ENCODE data around the gene AMER1. TPM values are rescaled to one million over a fixed set of nuclear protein-coding genes. Genes with fewer than 3 reads are reported as not detected.

AMER1 gene
- total RNA-seq, 1 experiment from 2014 or later, result 3.9 TPM

DNA sequence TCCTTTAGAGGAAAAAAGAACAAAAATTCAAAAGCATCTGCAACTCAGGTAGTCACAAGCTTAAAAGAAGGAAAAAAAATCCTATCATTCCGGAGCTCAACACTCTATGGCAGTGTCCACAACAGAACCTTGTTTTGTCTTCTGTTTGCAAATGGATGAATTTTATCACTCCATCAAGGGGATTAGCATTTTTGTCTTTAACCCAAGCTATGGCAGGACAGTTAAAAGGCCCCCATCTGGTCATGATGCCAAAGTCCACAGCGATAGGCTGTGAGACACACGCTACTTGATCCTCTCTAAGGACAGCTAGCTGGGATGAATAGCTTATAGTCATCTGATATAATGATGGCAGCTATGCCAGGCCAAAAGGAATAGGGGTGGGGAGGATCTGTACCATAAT lies 16.6 kb downstream of the AMER1 start:
- CTCF ChIA-PET, result no interaction called here
- POLR2A ChIA-PET (ENCODE audit: unreplicated experiment), result no interaction called here

DNA sequence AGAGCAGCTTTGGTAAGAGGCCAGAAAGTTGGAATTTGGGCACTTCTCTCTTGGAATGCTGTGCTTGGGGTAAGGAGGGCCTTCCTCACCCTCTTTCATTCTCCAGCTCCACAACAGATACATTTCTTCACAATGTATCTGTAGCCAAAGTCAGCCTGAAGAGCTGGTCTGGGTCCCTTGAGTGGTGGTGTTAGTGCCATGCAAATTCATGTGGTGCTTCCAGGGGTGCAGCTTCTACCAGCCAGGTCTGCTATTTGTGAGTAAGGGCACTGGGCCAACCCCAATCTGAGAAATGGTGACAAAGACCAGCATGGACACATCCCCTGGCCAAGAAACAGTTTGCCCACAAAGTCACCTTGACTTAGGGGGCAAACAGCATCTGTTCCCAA lies 17.8 kb downstream of the AMER1 start:
- TF ChIP-seq EZH2phosphoT487 (IDR thresholded peaks at IDR 0.05; ENCODE audit: borderline replicate concordance, low read length), result no peak
- TF ChIP-seq, protein P1, sequence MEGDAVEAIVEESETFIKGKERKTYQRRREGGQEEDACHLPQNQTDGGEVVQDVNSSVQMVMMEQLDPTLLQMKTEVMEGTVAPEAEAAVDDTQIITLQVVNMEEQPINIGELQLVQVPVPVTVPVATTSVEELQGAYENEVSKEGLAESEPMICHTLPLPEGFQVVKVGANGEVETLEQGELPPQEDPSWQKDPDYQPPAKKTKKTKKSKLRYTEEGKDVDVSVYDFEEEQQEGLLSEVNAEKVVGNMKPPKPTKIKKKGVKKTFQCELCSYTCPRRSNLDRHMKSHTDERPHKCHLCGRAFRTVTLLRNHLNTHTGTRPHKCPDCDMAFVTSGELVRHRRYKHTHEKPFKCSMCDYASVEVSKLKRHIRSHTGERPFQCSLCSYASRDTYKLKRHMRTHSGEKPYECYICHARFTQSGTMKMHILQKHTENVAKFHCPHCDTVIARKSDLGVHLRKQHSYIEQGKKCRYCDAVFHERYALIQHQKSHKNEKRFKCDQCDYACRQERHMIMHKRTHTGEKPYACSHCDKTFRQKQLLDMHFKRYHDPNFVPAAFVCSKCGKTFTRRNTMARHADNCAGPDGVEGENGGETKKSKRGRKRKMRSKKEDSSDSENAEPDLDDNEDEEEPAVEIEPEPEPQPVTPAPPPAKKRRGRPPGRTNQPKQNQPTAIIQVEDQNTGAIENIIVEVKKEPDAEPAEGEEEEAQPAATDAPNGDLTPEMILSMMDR (conservative IDR thresholded peaks at IDR 0.05; ENCODE audit: low read depth, low read length), result no peak
- TF ChIP-seq EZH2 (IDR thresholded peaks at IDR 0.05; ENCODE audit: low read length, unreplicated experiment), result no peak
- Histone ChIP-seq H3K9me2 (replicated peaks; ENCODE audit: low read length) (no peaks in the 10 kb centered on the region), H3K27ac (ENCODE audit: low read length) (no peak overlapping the region), H3K4me2 (ENCODE audit: low read length) (no peak overlapping the region), H3K79me2 (ENCODE audit: low read length) (no peaks in the 10 kb centered on the region), H3K4me3 (ENCODE audit: low read length) (no peak overlapping the region), H3K9me3 (ENCODE audit: low read length) (no peaks in the 10 kb centered on the region), H3K27me3 (ENCODE audit: low read length) (no peaks in the 10 kb centered on the region), H3K36me3 (ENCODE audit: low read depth, low read length) (no peaks in the 10 kb centered on the region), H4K20me1 (ENCODE audit: low read length) (no peaks in the 10 kb centered on the region), H3F3A (ENCODE audit: low read length, unreplicated experiment) (no peaks in the 10 kb centered on the region), H3K9ac (ENCODE audit: low read length) (no peak overlapping the region), H3K4me1 (ENCODE audit: insufficient read depth, low read length) (no peaks in the 10 kb centered on the region), H2AFZ (ENCODE audit: low read length) (no peak overlapping the region)
- intact Hi-C loops (cut with micrococcal nuclease), result no loop called here
- CTCF ChIA-PET, result no interaction called here
- POLR2A ChIA-PET (ENCODE audit: unreplicated experiment), result no interaction called here
- DNase-seq (no peak), ATAC-seq (no peak)
- no TSS peak for BruUV-seq (replicated peaks)

More for the DNA sequence above, 16.6 kb downstream of the AMER1 start:
- no peak overlapping the region for H3K27ac ChIP-seq (ENCODE audit: low read length)
- H3K4me1 ChIP-seq (ENCODE audit: insufficient read depth, low read length), result no peaks in the 10 kb centered on the region
- DNase-seq (no peak), ATAC-seq (no peak)
- H3K79me2 ChIP-seq (ENCODE audit: low read length), result no peaks in the 10 kb centered on the region
- no peaks in the 10 kb centered on the region for H3K9me3 ChIP-seq (ENCODE audit: low read length)
- no peaks in the 10 kb centered on the region for H3F3A ChIP-seq (ENCODE audit: low read length, unreplicated experiment)
- no peaks in the 10 kb centered on the region for H3K36me3 ChIP-seq (ENCODE audit: low read depth, low read length)
- H3K27me3 ChIP-seq (ENCODE audit: low read length), result no peaks in the 10 kb centered on the region
- H2AFZ ChIP-seq (ENCODE audit: low read length), result no peak overlapping the region
- H4K20me1 ChIP-seq (ENCODE audit: low read length), result no peaks in the 10 kb centered on the region
- no peak overlapping the region for H3K9ac ChIP-seq (ENCODE audit: low read length)
- no TSS peak for BruUV-seq (replicated peaks)
- intact Hi-C loops (cut with micrococcal nuclease), result no loop called here
- no peak overlapping the region for H3K4me3 ChIP-seq (ENCODE audit: low read length)
- no peak overlapping the region for H3K4me2 ChIP-seq (ENCODE audit: low read length)
- H3K9me2 ChIP-seq (replicated peaks; ENCODE audit: low read length), result no peaks in the 10 kb centered on the region
- TF ChIP-seq, protein P1 (conservative IDR thresholded peaks at IDR 0.05; ENCODE audit: low read depth, low read length), result no peak
- TF ChIP-seq EZH2phosphoT487 (IDR thresholded peaks at IDR 0.05; ENCODE audit: borderline replicate concordance, low read length) (no peak), EZH2 (IDR thresholded peaks at IDR 0.05; ENCODE audit: low read length, unreplicated experiment) (no peak)

DNA sequence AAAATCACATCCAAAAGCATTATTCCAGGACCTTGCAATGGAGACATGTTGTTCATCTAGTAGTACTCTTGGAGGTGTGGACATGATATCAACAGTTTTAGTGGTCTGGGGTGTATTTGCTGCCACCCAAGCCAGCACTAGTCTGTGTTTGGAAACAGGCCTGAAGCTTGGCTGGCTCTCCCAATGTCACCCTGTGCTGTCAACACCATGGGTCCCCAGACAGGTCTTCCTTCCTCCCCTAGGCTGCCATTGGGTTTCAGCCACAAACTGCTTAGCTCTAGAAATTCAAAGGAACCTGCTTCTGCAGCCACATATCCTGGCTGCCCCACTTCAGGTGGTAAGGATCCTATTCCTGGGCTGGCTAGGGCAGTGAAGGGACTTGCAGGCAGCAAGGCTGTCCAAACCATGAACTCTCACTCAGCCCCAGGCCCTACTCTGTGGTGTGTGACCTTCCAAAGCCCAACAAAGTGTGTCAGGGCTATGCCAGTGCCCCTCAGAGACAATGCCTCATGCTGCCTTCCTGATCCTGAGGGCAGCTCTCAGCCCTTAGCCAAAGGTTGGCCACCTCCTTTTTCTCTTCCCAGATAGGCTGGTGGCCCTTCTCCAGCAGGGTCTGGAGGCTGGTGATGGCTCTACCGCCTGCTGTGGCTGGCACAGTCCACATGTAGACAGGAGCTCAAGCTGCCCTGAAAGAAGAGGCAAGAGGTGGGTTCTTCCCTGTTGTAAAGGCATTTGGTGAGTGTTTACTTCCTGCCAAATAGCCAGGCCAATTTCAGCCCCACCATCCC lies 18.3 kb downstream of the AMER1 start:
- Histone ChIP-seq H3K27ac (ENCODE audit: low read length) (no peak overlapping the region), H3F3A (ENCODE audit: low read length, unreplicated experiment) (no peaks in the 10 kb centered on the region), H3K9ac (ENCODE audit: low read length) (no peak overlapping the region), H3K27me3 (ENCODE audit: low read length) (no peaks in the 10 kb centered on the region), H3K4me1 (ENCODE audit: insufficient read depth, low read length) (no peaks in the 10 kb centered on the region), H4K20me1 (ENCODE audit: low read length) (no peaks in the 10 kb centered on the region), H3K9me2 (replicated peaks; ENCODE audit: low read length) (no peaks in the 10 kb centered on the region), H3K4me3 (ENCODE audit: low read length) (no peak overlapping the region), H2AFZ (ENCODE audit: low read length) (no peak overlapping the region), H3K36me3 (ENCODE audit: low read depth, low read length) (no peaks in the 10 kb centered on the region), H3K79me2 (ENCODE audit: low read length) (no peaks in the 10 kb centered on the region), H3K4me2 (ENCODE audit: low read length) (no peak overlapping the region), H3K9me3 (ENCODE audit: low read length) (no peaks in the 10 kb centered on the region)
- ATAC-seq (no peak), DNase-seq (no peak)
- no TSS peak for BruUV-seq (replicated peaks)
- TF ChIP-seq EZH2phosphoT487 (IDR thresholded peaks at IDR 0.05; ENCODE audit: borderline replicate concordance, low read length) (no peak), EZH2 (IDR thresholded peaks at IDR 0.05; ENCODE audit: low read length, unreplicated experiment) (no peak)
- TF ChIP-seq, protein P1 (conservative IDR thresholded peaks at IDR 0.05; ENCODE audit: low read depth, low read length), result no peak
- ChIA-PET POLR2A (ENCODE audit: unreplicated experiment) (no interaction called here), CTCF (no interaction called here)
- intact Hi-C loops (cut with micrococcal nuclease), result no loop called here

Data from PC-3 (cell line).